Thyroid gland (tissue), 4 donors: ENCODE data around the gene DIP2C. TPM values are rescaled to one million over a fixed set of nuclear protein-coding genes. Genes with fewer than 3 reads are reported as not detected.

Experiments
- DNase-seq, 2 donors: peaks; one replicate each; pipeline ENCODE4 v3.0.0-alpha.2; 2019
- H3K27ac ChIP-seq, 3 donors: fragments of 200-600 bp; sonication (generic); 1 replicate in 2 of 3; 2 replicates in 1 of 3; pipeline ENCODE4 v1.5.1; 2016 to 2019; ENCODE audit warnings: mild to moderate bottlenecking in 1 of 3, moderate library complexity in 1 of 3
- H3K27me3 ChIP-seq: fragments of 200-600 bp; sonication (generic); one replicate; pipeline ENCODE4 v1.5.1; 2019
- H3K36me3 ChIP-seq, 2 donors: fragments of 200-600 bp; sonication (generic); one replicate each; pipeline ENCODE4 v1.5.1; 2016 to 2019
- H3K4me1 ChIP-seq, 2 donors: fragments of 200-600 bp; sonication (generic); one replicate each; pipeline ENCODE4 v1.5.1; 2017 to 2019
- H3K4me3 ChIP-seq, 3 donors: fragments of 200-600 bp; sonication (generic); replicated peaks in 1 of 3; 1 replicate in 2 of 3; 2 replicates in 1 of 3; pipeline ENCODE4 v1.5.1; 2016; ENCODE audit warnings: mild to moderate bottlenecking in 1 of 3
- H3K9me3 ChIP-seq: fragments of 200-600 bp; sonication (generic); one replicate; pipeline ENCODE4 v1.5.1; 2017
- POLR2A ChIP-seq, 2 donors: fragments of 450-650 bp; IDR thresholded peaks; one replicate each; pipeline ENCODE4 v1.6.1; 2017; ENCODE audit warnings: antibody characterized with exemption in 2 of 2, mild to moderate bottlenecking in 2 of 2, moderate library complexity in 1 of 2
- WGBS, 2 donors: methylation state at CpG; one replicate each; pipeline ENCODE4 v1.1.5; 2017; 5-methylcytosine and 5-hydroxymethylcytosine counted together
- intact Hi-C: fragments of 100-400 bp; cut with DNase I; formaldehyde crosslinking; loops from one replicate; pipeline ENCODE4 v1.15.1; 2023
- total RNA-seq, 4 donors: library from RNA; depleted of rRNA; stranded (reverse); fragments of >200 nt; gene quantifications; one replicate each; pipeline ENCODE4 v1.2.3, GENCODE V29; 2016
- TF ChIP-seq, protein P1 (sequence below), 6 experiments: fragments of 200-600 bp in 3 of 6; fragments of 450-650 bp in 3 of 6; sonication (generic) in 3 of 6; IDR thresholded peaks; one replicate each; pipeline ENCODE4 v1.5.1; 2016 to 2019; ENCODE audit warnings: antibody characterized with exemption in 6 of 6, mild to moderate bottlenecking in 2 of 6, inconsistent platforms in 1 of 6, moderate library complexity in 1 of 6

The DIP2C gene
- total RNA-seq, 4 donors from 2014 or later = 11.4 to 14.6 (median 12.3) TPM

DNA sequence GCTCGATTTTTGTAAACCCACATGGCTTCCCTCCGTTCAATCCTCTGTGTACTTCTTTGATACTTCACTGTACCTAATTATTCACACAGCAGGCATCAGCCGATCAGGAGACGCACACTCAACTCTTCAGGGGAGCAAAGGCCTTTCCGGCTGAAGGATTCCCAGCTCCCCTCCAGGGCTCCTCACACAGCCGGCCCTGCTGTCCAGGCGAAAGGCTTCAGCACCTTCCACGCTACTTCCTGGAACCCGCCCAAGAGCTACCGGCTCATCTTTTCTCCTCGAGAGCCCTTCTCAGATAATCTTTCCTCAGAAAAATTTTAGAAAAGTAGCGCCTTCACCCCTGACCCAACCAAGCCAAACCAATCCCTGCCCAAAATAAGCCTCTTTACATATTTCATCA lies 283.8 kb downstream of the DIP2C start:
- TF ChIP-seq, protein P1, sequence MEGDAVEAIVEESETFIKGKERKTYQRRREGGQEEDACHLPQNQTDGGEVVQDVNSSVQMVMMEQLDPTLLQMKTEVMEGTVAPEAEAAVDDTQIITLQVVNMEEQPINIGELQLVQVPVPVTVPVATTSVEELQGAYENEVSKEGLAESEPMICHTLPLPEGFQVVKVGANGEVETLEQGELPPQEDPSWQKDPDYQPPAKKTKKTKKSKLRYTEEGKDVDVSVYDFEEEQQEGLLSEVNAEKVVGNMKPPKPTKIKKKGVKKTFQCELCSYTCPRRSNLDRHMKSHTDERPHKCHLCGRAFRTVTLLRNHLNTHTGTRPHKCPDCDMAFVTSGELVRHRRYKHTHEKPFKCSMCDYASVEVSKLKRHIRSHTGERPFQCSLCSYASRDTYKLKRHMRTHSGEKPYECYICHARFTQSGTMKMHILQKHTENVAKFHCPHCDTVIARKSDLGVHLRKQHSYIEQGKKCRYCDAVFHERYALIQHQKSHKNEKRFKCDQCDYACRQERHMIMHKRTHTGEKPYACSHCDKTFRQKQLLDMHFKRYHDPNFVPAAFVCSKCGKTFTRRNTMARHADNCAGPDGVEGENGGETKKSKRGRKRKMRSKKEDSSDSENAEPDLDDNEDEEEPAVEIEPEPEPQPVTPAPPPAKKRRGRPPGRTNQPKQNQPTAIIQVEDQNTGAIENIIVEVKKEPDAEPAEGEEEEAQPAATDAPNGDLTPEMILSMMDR (IDR thresholded peaks at IDR 0.05) = no peak
- no peak for TF ChIP-seq POLR2A (IDR thresholded peaks at IDR 0.05)
- Histone ChIP-seq H3K4me3 (no peak overlapping the region), H3K27me3 (no peaks in the 10 kb centered on the region), H3K4me1 (peaks cover 9 to 15% of the 10 kb centered on the region in 2 donors), H3K27ac (peak overlapping the region; percentile 37 to 78 (median 45)), H3K36me3 (peaks cover 0 to 8% of the 10 kb centered on the region in 2 donors), H3K9me3 (no peaks in the 10 kb centered on the region)
- intact Hi-C loops = no loop called here
- WGBS, 2 donors = 30 to 44% methylated on average over 12 of the region's 12 CpGs
- DNase-seq = peak; percentile 66 to 72

DNA sequence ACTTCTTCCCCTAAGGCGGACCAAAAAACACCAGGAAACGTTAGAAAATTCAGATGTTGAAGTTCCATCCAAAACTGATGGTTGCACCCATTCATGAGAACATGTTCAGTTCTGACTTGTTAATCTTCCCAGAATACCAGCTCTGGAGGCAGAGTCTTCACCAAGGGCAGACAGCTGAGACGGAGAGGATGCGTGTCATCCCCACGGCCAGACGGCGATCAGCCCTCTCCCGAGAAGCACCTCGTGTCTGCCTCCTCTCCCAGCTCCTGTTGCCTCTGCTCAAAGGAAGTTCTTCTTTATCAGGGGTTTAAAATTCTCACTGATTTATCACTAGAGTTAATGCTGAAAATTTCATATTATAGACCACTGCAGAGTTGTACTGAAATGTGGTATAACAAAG lies 284.5 kb downstream of the DIP2C start:
- peaks cover 0 to 8% of the 10 kb centered on the region in 2 donors for H3K36me3 ChIP-seq
- H3K9me3 ChIP-seq = no peaks in the 10 kb centered on the region
- 97 to 98% methylated on average over 9 of the region's 9 CpGs for WGBS, 2 donors
- H3K27ac ChIP-seq = peak overlapping the region; percentile 37 to 78 (median 45)
- H3K4me1 ChIP-seq = peaks cover 9 to 15% of the 10 kb centered on the region in 2 donors
- intact Hi-C loops = no loop called here
- H3K4me3 ChIP-seq = no peak overlapping the region
- no peak for DNase-seq
- TF ChIP-seq, protein P1 (IDR thresholded peaks at IDR 0.05) = no peak
- no peak for TF ChIP-seq POLR2A (IDR thresholded peaks at IDR 0.05)
- H3K27me3 ChIP-seq = no peaks in the 10 kb centered on the region

DNA sequence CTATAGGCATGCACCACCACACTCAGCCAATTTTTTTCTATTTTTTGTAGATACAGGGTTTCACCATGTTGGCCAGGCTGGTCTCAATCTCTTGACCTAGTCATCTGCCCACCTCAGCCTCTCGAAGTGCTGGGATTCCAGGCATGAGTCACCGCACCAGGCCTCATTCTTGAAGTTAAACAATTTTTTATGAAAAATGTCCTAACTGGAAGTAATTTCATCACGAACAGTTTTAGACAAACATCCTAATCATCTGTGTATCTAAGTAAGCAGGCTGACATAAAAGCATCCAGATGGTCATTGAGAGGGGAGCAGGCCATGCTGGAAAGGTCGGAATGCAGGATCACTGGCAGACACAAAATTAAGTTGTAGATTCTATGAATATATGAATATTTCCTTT lies 285.1 kb downstream of the DIP2C start:
- Histone ChIP-seq H3K9me3 (no peaks in the 10 kb centered on the region), H3K36me3 (peaks cover 0 to 8% of the 10 kb centered on the region in 2 donors), H3K27ac (no peak overlapping the region), H3K4me3 (no peak overlapping the region), H3K27me3 (no peaks in the 10 kb centered on the region), H3K4me1 (peaks cover 9 to 15% of the 10 kb centered on the region in 2 donors)
- intact Hi-C loops = no loop called here
- WGBS, 2 donors = 91 to 99% methylated on average over 4 of the region's 4 CpGs
- no peak for DNase-seq
- TF ChIP-seq POLR2A (IDR thresholded peaks at IDR 0.05) = no peak
- TF ChIP-seq, protein P1 (IDR thresholded peaks at IDR 0.05) = no peak

DNA sequence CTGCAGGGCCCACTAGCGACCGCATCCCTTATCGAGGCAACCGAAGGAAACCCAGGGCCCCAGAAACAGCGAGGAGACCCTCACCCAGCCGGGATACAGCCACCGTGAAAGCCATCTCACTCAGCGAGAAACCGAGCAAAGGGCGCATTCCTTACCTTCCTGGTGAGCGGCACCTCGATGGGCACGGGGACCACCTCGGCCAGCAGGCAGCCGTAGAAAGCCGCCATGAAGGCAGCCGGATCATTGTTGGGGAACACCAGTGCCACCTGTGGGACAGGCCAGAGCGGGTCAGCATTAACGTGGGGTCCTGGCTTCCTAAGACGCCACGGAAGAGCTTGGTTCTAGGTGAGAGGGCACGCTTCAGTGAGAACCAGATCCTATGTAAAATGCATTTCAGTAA lies 290.5 kb downstream of the DIP2C start:
- no peaks in the 10 kb centered on the region for H3K36me3 ChIP-seq
- WGBS, 2 donors = 86 to 88% methylated on average over 22 of the region's 22 CpGs
- no peaks in the 10 kb centered on the region for H3K9me3 ChIP-seq
- TF ChIP-seq, protein P1 (IDR thresholded peaks at IDR 0.05) = no peak
- TF ChIP-seq POLR2A (IDR thresholded peaks at IDR 0.05) = no peak
- H3K4me3 ChIP-seq = no peak overlapping the region
- no peaks in the 10 kb centered on the region for H3K27me3 ChIP-seq
- intact Hi-C loops = no loop called here
- no peak for DNase-seq
- peaks cover 26 to 32% of the 10 kb centered on the region in 2 donors for H3K4me1 ChIP-seq
- H3K27ac ChIP-seq = no peak overlapping the region

DNA sequence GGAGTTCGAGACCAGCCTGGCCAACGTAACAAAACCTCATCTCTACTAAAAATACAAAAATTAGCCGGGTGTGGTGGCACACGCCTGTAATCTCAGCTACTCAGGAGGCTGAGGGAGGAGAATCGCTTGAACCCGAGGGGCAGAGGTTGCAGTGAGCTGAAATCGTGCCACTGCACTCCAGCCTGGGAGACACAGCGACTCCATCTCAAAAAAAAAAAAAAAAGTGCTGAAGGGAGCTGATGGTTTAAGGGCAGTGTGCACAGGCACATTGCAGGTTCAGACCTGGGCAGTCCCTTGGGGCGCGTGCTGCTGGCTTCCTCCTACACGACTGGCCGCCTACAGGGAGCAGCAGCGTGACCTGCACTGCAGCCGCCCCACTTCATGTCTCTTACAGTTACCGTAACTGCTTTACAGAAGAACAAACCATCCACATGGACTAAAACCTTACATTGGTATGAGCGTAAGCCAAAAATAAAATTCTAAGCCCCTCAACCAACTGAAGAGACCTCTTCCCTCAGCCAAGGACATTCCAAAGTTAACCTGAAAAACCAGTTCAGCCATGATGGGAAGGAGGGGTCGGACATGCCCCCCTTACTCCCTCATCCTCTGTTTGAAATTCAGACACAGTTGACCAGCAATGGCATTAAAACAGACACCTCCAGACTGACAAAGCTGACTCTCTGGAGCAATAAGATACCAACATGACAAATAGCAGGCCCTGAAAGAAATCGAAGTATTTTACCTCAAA lies 292.0 kb downstream of the DIP2C start:
- Histone ChIP-seq H3K27me3 (no peaks in the 10 kb centered on the region), H3K36me3 (no peaks in the 10 kb centered on the region), H3K4me1 (peaks cover 26 to 32% of the 10 kb centered on the region in 2 donors), H3K4me3 (no peak overlapping the region), H3K27ac (peak overlapping the region; percentile 84 to 91 (median 89)), H3K9me3 (no peaks in the 10 kb centered on the region)
- WGBS, 2 donors = 30 to 49% methylated on average over 18 of the region's 18 CpGs
- peak; percentile 93 to 94 for DNase-seq
- intact Hi-C loops = no loop called here
- peak in 1 of 2 donors; percentile 9 for TF ChIP-seq POLR2A (IDR thresholded peaks at IDR 0.05)
- TF ChIP-seq, protein P1 (IDR thresholded peaks at IDR 0.05) = peak in 1 of 6 experiments; percentile 21
